ENCODE measurements around the gene RASAL2. TPM values are rescaled to one million over a fixed set of nuclear protein-coding genes. Genes with fewer than 3 reads are reported as not detected.

RASAL2 gene
- total and polyA plus RNA-seq, 9 of the 15 experiments (the other 6 are each of a cell fraction or from before 2014, with no cell fraction given), result 0.13 to 1.0 (median 0.62) TPM

- TF ChIP-seq HDAC3 (IDR thresholded peaks at IDR 0.05; ENCODE audit: borderline replicate concordance, partially characterized antibody), result no peak
- no peak for TF ChIP-seq ZNF140 (CRISPR knock-in tag; IDR thresholded peaks at IDR 0.05)
Measured at GRCh38 chr1:178371235-178371634, 277.3 kb downstream of the RASAL2 start (continued).

GRCh38 chr1:178371933-178372388 is 278.1 kb downstream of the RASAL2 start:
- no peak for DNase-seq (ENCODE audit: extremely low read depth in 1 of 4, low spot score in 3 of 4)
- in situ Hi-C loops (cut with MboI), result no loop called here
- no peak for FAIRE-seq
- TF ChIP-seq GMEB1 (CRISPR knock-in tag; IDR thresholded peaks at IDR 0.05), result no peak
- no peak for TF ChIP-seq ZBTB12 (CRISPR knock-in tag; IDR thresholded peaks at IDR 0.05)
- no peak for TF ChIP-seq EWSR1 (IDR thresholded peaks at IDR 0.05; ENCODE audit: borderline replicate concordance, low read depth, partially characterized antibody)
- no peak for TF ChIP-seq ZNF431 (CRISPR knock-in tag; IDR thresholded peaks at IDR 0.05)
- TF ChIP-seq EGR1 (conservative IDR thresholded peaks at IDR 0.05), result no peak
- H3K36me3 ChIP-seq (ENCODE audit: control insufficient read depth, insufficient read depth, low read length), result no peaks in the 10 kb centered on the region
- intact Hi-C loops (cut with micrococcal nuclease), result no loop called here
- no peaks in the 10 kb centered on the region for H3K4me1 ChIP-seq (replicated peaks in 1 of 2; ENCODE audit: control insufficient read depth in 2 of 2, insufficient read depth in 2 of 2, low read length in 2 of 2)
- no peak overlapping the region for H3K4me3 ChIP-seq
- no peaks in the 10 kb centered on the region for H3K9me3 ChIP-seq (replicated peaks; ENCODE audit: control insufficient read depth, insufficient read depth, low read depth, low read length)
- no peaks in the 10 kb centered on the region for H3K9me1 ChIP-seq (ENCODE audit: control insufficient read depth, insufficient read depth, low read length)
- 0% methylated on average over 4 of the region's 4 CpGs for WGBS (ENCODE audit: insufficient coverage, low coverage, missing lambda C conversion rate)
- H3K4me2 ChIP-seq (ENCODE audit: insufficient read depth, low read length), result no peak overlapping the region
- no peaks in the 10 kb centered on the region for H4K20me1 ChIP-seq (replicated peaks; ENCODE audit: control insufficient read depth, insufficient read depth, low read length)
- H3K79me2 ChIP-seq (ENCODE audit: control insufficient read depth, insufficient read depth, low read length), result no peaks in the 10 kb centered on the region
- H3K9ac ChIP-seq (ENCODE audit: insufficient read depth in 1 of 2, low read depth in 2 of 2, low read length in 2 of 2), result no peak overlapping the region
- ChIA-PET POLR2A (interaction anchor here (0.6 kb wide), 1 partner anchor 18 kb away, joined by 3 read pairs; no protein-coding TSS in a partner anchor), CTCF (ENCODE audit: low intra/inter-chr PET ratio) (no interaction called here)
- ATAC-seq, result no peak
- BruUV-seq (replicated peaks), result no TSS peak
- no peaks in the 10 kb centered on the region for H3K27me3 ChIP-seq (ENCODE audit: control insufficient read depth in 2 of 2, insufficient read depth in 2 of 2, low read length in 2 of 2)
- H2AFZ ChIP-seq (ENCODE audit: low read depth, low read length), result no peak overlapping the region
- no peak overlapping the region for H3K27ac ChIP-seq (ENCODE audit: extremely low read depth, low read depth, low read length)

Measured in K562 (cell line).